ENCODE data around the gene LRRC32. TPM values are rescaled to one million over a fixed set of nuclear protein-coding genes. Genes with fewer than 3 reads are reported as not detected.

The LRRC32 gene
- total and polyA plus RNA-seq, 4 donors, result 38.3 to 159 (median 85.2) TPM

DNA sequence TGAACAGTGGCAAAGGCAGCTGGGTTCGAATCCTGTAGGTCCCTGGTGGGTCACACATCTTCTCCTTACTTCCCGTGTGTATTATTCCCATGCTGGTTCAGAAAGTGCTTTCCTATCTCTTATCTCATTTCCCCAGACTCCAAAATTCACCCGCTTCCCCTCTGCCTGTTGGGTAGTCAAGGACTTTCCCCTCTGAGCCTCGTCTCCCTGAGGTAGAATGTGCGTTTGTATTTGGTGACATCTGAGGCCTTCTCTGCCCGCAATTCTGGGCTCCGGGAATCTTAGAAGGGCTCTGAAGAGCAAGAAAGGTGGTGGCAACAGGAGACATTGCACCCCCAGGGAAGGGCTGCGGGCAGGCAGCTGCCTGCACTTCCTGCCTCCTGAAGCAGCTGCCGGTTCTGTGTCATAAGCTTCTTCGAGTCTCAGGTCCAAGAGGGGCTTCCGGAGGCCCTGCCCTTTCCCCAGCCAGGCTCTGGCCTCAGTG lies 5.9 kb downstream of the LRRC32 start:
- DNase-seq, result peak in 1 of 3 donors; percentile 8
- Histone ChIP-seq H3K4me1 (ENCODE audit: control insufficient read depth in 5 of 5, insufficient read depth in 5 of 5, low read length in 5 of 5) (peaks cover 0 to 17% (median 5%) of the 10 kb centered on the region in 5 donors), H3K27me3 (ENCODE audit: control insufficient read depth in 3 of 3, insufficient read depth in 3 of 3, low read length in 2 of 3) (peaks cover 0 to 3% (median 0%) of the 10 kb centered on the region in 3 donors), H3K4me3 (no peak overlapping the region), H3K9me3 (ENCODE audit: control insufficient read depth in 4 of 4, insufficient read depth in 3 of 4, low read length in 3 of 4) (no peaks in the 10 kb centered on the region), H3K36me3 (ENCODE audit: control insufficient read depth in 4 of 4, insufficient read depth in 4 of 4, low read length in 4 of 4) (peaks cover 0 to 19% (median 0%) of the 10 kb centered on the region in 4 donors), H3K9ac (ENCODE audit: insufficient read depth in 1 of 2, low read length in 2 of 2) (no peak overlapping the region), H3K27ac (ENCODE audit: low read depth in 1 of 2, low read length in 1 of 2) (peak overlapping the region in 1 of 2 donors; percentile 81)
- 17 to 40% methylated on average over 11 of the region's 11 CpGs for WGBS, 2 donors
- TF ChIP-seq, protein P1, sequence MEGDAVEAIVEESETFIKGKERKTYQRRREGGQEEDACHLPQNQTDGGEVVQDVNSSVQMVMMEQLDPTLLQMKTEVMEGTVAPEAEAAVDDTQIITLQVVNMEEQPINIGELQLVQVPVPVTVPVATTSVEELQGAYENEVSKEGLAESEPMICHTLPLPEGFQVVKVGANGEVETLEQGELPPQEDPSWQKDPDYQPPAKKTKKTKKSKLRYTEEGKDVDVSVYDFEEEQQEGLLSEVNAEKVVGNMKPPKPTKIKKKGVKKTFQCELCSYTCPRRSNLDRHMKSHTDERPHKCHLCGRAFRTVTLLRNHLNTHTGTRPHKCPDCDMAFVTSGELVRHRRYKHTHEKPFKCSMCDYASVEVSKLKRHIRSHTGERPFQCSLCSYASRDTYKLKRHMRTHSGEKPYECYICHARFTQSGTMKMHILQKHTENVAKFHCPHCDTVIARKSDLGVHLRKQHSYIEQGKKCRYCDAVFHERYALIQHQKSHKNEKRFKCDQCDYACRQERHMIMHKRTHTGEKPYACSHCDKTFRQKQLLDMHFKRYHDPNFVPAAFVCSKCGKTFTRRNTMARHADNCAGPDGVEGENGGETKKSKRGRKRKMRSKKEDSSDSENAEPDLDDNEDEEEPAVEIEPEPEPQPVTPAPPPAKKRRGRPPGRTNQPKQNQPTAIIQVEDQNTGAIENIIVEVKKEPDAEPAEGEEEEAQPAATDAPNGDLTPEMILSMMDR (IDR thresholded peaks at IDR 0.05; ENCODE audit: control extremely low read depth, extremely low read depth), result no peak
- ATAC-seq (ENCODE audit: insufficient read depth, low FRiP score), result no peak

DNA sequence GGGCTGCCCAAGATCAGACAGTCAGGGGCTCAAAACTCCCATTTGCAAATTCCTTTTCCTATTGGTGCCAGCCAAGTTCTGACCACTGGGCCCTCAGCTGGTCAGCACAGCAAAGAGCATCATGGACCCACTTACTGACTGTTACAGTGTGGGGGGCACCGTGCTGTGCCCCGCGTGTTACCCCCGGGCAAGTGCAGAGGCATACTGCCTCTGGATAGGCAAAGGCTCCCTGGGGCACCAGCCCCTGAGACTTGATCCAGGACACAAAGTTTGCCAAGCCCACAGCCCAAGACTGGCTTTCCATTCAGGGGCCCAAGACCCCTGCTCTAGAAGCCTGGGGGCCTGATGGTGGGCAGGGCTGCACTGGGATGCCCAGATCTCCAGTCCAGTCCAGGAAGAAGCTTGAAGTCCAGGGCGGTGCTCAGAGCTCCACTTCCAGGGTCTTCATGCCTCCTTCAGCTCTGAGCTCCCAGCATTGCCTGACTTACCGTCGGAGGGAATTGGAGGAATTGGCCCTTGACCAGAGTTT lies 6.6 kb downstream of the LRRC32 start:
- 86 to 90% methylated on average over 7 of the region's 7 CpGs for WGBS, 2 donors
- no peak overlapping the region for H3K9ac ChIP-seq (ENCODE audit: insufficient read depth in 1 of 2, low read length in 2 of 2)
- DNase-seq (peak in 1 of 3 donors; percentile 11), ATAC-seq (ENCODE audit: insufficient read depth, low FRiP score) (no peak)
- peak overlapping the region in 1 of 2 donors; percentile 49 for H3K27ac ChIP-seq (ENCODE audit: low read depth in 1 of 2, low read length in 1 of 2)
- H3K9me3 ChIP-seq (ENCODE audit: control insufficient read depth in 4 of 4, insufficient read depth in 3 of 4, low read length in 3 of 4), result no peaks in the 10 kb centered on the region
- TF ChIP-seq, protein P1 (IDR thresholded peaks at IDR 0.05; ENCODE audit: control extremely low read depth, extremely low read depth), result no peak
- no peak overlapping the region for H3K4me3 ChIP-seq
- H3K4me1 ChIP-seq (ENCODE audit: control insufficient read depth in 5 of 5, insufficient read depth in 5 of 5, low read length in 5 of 5), result peaks cover 0 to 17% (median 5%) of the 10 kb centered on the region in 5 donors
- peaks cover 0 to 21% (median 0%) of the 10 kb centered on the region in 4 donors for H3K36me3 ChIP-seq (ENCODE audit: control insufficient read depth in 4 of 4, insufficient read depth in 4 of 4, low read length in 4 of 4)
- no peaks in the 10 kb centered on the region for H3K27me3 ChIP-seq (ENCODE audit: control insufficient read depth in 3 of 3, insufficient read depth in 3 of 3, low read length in 2 of 3)

DNA sequence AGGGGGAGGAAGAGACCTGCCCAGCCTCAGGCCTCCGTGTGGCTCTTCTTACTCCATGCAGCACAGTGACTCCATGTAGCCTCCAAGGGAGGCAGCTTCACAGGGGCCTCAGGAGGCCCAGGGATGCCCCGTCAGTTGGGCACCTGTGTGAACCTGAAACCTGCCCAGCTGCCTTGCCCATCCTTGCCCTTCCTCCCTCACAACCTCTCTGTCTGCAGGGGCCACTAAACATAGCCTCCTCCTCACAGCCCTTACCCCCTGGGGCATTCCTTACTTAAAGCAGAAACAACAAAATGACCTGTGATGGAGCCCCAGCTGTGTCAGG lies 7.1 kb downstream of the LRRC32 start:
- 79 to 80% methylated on average over 2 of the region's 2 CpGs for WGBS, 2 donors
- Histone ChIP-seq H3K9ac (ENCODE audit: insufficient read depth in 1 of 2, low read length in 2 of 2) (no peak overlapping the region), H3K9me3 (ENCODE audit: control insufficient read depth in 4 of 4, insufficient read depth in 3 of 4, low read length in 3 of 4) (no peaks in the 10 kb centered on the region), H3K4me1 (ENCODE audit: control insufficient read depth in 5 of 5, insufficient read depth in 5 of 5, low read length in 5 of 5) (peaks cover 0 to 17% (median 5%) of the 10 kb centered on the region in 5 donors), H3K27ac (ENCODE audit: low read depth in 1 of 2, low read length in 1 of 2) (no peak overlapping the region), H3K36me3 (ENCODE audit: control insufficient read depth in 4 of 4, insufficient read depth in 4 of 4, low read length in 4 of 4) (peaks cover 0 to 21% (median 0%) of the 10 kb centered on the region in 4 donors), H3K27me3 (ENCODE audit: control insufficient read depth in 3 of 3, insufficient read depth in 3 of 3, low read length in 2 of 3) (no peaks in the 10 kb centered on the region), H3K4me3 (no peak overlapping the region)
- TF ChIP-seq, protein P1 (IDR thresholded peaks at IDR 0.05; ENCODE audit: control extremely low read depth, extremely low read depth), result no peak
- no peak for ATAC-seq (ENCODE audit: insufficient read depth, low FRiP score)
- DNase-seq, result no peak
